ENCODE data around the gene GALNT12. TPM values are rescaled to one million over a fixed set of nuclear protein-coding genes. Genes with fewer than 3 reads are reported as not detected.

The GALNT12 gene
- total and polyA plus RNA-seq, 2 experiments from 2014 or later: 4.2 to 19.7 TPM

DNA sequence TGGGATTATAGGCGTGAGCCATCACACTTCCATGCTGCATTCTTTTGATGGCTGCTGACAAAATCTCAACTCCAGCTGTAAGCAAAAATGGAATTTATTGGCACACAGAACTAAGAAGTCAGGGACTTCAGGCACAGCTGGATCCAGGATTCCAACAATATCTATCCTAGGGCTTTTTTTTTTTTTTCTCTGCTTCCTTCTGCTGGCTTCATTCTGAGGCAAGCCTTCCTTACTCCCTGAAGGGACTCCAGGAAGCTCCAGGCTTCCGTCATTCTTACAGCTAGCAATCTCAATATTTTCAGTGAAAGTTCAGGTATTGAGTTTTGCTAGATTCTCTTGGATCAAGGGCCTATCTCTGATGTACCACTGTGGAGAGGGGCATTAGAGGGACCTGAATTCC, 66.1 kb downstream of the GALNT12 start:
- H3K4me1 ChIP-seq (ENCODE audit: low read depth): no peaks in the 10 kb centered on the region
- DNase-seq (ENCODE audit: low read depth in 1 of 2, low spot score in 1 of 2): no peak
- no peaks in the 10 kb centered on the region for H3K36me3 ChIP-seq
- TF ChIP-seq, protein P1, sequence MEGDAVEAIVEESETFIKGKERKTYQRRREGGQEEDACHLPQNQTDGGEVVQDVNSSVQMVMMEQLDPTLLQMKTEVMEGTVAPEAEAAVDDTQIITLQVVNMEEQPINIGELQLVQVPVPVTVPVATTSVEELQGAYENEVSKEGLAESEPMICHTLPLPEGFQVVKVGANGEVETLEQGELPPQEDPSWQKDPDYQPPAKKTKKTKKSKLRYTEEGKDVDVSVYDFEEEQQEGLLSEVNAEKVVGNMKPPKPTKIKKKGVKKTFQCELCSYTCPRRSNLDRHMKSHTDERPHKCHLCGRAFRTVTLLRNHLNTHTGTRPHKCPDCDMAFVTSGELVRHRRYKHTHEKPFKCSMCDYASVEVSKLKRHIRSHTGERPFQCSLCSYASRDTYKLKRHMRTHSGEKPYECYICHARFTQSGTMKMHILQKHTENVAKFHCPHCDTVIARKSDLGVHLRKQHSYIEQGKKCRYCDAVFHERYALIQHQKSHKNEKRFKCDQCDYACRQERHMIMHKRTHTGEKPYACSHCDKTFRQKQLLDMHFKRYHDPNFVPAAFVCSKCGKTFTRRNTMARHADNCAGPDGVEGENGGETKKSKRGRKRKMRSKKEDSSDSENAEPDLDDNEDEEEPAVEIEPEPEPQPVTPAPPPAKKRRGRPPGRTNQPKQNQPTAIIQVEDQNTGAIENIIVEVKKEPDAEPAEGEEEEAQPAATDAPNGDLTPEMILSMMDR (IDR thresholded peaks at IDR 0.05; ENCODE audit: low read depth, low read length): no peak
- no peaks in the 10 kb centered on the region for H3K9me3 ChIP-seq (ENCODE audit: low read depth)
- H3K27ac ChIP-seq: no peak overlapping the region
- H3K27me3 ChIP-seq: no peaks in the 10 kb centered on the region
- no peak overlapping the region for H3K4me3 ChIP-seq

DNA sequence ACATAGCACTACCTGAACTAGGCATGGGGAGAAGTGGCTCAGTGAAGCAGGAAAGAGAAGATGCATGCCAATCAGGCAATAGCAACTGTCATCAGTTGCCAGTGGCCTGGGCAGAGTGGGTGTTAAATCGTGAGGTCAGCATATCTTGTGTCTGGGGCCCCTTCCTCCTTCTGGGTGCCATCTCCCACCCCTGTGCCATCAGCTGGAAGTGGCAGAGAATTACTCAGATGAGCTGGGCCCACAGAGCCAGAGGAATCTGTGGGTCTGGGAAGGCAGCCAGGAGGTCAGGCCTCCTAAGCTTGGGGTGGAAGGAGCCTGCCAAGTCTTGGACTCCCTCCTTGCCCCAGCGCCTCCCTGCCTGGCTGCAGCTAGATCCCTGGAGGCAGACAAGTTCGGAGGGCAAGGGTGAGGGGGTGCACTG, 66.5 kb downstream of the GALNT12 start:
- H3K36me3 ChIP-seq: no peaks in the 10 kb centered on the region
- TF ChIP-seq, protein P1 (IDR thresholded peaks at IDR 0.05; ENCODE audit: low read depth, low read length): no peak
- no peaks in the 10 kb centered on the region for H3K27me3 ChIP-seq
- H3K27ac ChIP-seq: no peak overlapping the region
- peak in 1 of 2 donors; percentile 76 for DNase-seq (ENCODE audit: low read depth in 1 of 2, low spot score in 1 of 2)
- no peak overlapping the region for H3K4me3 ChIP-seq
- no peaks in the 10 kb centered on the region for H3K4me1 ChIP-seq (ENCODE audit: low read depth)
- H3K9me3 ChIP-seq (ENCODE audit: low read depth): no peaks in the 10 kb centered on the region

DNA sequence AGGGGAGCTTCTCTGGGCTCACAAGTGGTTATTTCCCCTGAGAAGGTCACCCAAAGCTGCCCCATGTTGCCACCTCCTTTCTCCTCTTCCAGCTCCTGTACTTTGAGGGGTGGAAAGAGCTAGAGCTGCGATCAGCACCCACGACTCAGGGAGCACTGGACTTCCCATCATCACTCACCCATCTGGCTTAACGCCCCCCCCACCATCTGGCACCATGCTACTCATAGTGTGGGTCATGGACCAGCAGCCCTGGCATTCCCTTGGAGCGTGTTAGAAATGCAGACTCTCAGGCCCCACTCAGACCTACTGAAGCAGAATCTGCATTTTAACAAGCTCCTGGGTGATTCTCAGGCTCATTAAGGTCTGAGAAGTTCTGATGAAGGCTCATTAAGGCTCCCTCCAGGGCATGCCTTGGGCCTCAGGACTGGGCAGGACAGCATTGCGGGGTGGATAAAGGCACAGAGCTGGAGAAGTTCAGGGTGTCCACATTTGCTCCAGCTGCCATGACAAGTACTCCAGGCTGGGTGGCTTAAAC, 67.3 kb downstream of the GALNT12 start:
- TF ChIP-seq, protein P1 (IDR thresholded peaks at IDR 0.05; ENCODE audit: low read depth, low read length): no peak

DNA sequence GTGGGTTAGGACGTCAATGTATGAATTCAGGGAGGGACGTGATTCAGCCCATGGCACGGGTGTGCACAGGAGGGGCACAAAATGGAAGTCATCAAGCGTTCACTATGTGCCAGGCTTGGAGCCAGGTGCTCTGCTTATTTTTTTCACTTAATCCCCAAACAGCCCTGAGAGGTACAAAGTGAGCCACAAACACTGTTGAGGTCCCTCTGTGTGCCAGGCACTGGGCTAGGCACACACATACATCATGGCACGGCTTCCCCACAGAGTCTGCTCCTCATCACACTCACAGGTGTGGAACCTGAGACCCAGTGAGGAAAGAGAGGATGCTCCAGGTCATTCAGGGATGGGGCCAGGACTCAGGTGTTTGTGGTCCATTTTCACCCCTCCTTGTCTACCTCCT, 68.1 kb downstream of the GALNT12 start:
- H3K4me1 ChIP-seq (ENCODE audit: low read depth): no peaks in the 10 kb centered on the region
- no peaks in the 10 kb centered on the region for H3K27me3 ChIP-seq

More for the DNA sequence above, 67.3 kb downstream of the GALNT12 start:
- H3K9me3 ChIP-seq (ENCODE audit: low read depth): no peaks in the 10 kb centered on the region
- no peaks in the 10 kb centered on the region for H3K4me1 ChIP-seq (ENCODE audit: low read depth)
- no peak overlapping the region for H3K27ac ChIP-seq
- H3K4me3 ChIP-seq: no peak overlapping the region
- no peak for DNase-seq (ENCODE audit: low read depth in 1 of 2, low spot score in 1 of 2)
- no peaks in the 10 kb centered on the region for H3K36me3 ChIP-seq
- no peaks in the 10 kb centered on the region for H3K27me3 ChIP-seq

DNA sequence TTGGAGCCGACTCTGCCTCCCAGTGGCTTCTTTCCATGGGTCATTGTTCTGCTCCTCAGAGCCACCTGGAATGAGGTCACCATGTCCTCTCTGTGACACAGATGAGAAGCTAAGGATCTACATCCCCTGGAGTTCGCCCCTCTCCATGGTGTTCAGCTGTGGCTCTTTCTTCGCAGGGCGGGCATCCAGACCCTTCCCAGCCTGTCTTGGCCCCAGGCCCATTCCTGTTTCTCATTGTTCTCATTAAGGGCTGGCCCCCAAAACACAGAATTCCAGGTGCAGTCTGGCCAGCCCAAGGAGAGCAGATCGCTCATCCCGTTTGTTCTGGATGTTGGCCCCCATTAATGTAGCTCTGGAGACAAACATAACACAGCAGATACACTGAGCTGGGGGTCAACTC, 69.8 kb downstream of the GALNT12 start:
- DNase-seq (ENCODE audit: low read depth in 1 of 2, low spot score in 1 of 2): no peak
- Histone ChIP-seq H3K36me3 (no peaks in the 10 kb centered on the region), H3K4me1 (ENCODE audit: low read depth) (no peaks in the 10 kb centered on the region), H3K4me3 (no peak overlapping the region), H3K27ac (no peak overlapping the region), H3K9me3 (ENCODE audit: low read depth) (no peaks in the 10 kb centered on the region), H3K27me3 (no peaks in the 10 kb centered on the region)
- TF ChIP-seq, protein P1 (IDR thresholded peaks at IDR 0.05; ENCODE audit: low read depth, low read length): no peak

More for the DNA sequence above, 68.1 kb downstream of the GALNT12 start:
- Histone ChIP-seq H3K9me3 (ENCODE audit: low read depth) (no peaks in the 10 kb centered on the region), H3K4me3 (no peak overlapping the region), H3K36me3 (no peaks in the 10 kb centered on the region), H3K27ac (no peak overlapping the region)
- no peak for DNase-seq (ENCODE audit: low read depth in 1 of 2, low spot score in 1 of 2)
- TF ChIP-seq, protein P1 (IDR thresholded peaks at IDR 0.05; ENCODE audit: low read depth, low read length): no peak

Measured in cardiac muscle cell (in vitro differentiated cells and primary cell).